GM20000 (cell line): ENCODE measurements around the gene TMPO.
"Not testable (repeated sequence)": the region's sequence is repeated elsewhere in the genome, so short reads cannot be mapped to it uniquely, and the experiment has no call there.

Experiments used
- DNase-seq: peaks from one replicate; pipeline ENCODE4 v3.0.0; 2012; ENCODE audit warnings: low spot score
- CTCF ChIP-seq: IDR thresholded peaks from 2 replicates; pipeline ENCODE4 v1.5.1; 2012; ENCODE audit warnings: mild to moderate bottlenecking, control low read depth; ENCODE audit errors: extremely low read depth, missing control alignments

Gene TMPO

DNA sequence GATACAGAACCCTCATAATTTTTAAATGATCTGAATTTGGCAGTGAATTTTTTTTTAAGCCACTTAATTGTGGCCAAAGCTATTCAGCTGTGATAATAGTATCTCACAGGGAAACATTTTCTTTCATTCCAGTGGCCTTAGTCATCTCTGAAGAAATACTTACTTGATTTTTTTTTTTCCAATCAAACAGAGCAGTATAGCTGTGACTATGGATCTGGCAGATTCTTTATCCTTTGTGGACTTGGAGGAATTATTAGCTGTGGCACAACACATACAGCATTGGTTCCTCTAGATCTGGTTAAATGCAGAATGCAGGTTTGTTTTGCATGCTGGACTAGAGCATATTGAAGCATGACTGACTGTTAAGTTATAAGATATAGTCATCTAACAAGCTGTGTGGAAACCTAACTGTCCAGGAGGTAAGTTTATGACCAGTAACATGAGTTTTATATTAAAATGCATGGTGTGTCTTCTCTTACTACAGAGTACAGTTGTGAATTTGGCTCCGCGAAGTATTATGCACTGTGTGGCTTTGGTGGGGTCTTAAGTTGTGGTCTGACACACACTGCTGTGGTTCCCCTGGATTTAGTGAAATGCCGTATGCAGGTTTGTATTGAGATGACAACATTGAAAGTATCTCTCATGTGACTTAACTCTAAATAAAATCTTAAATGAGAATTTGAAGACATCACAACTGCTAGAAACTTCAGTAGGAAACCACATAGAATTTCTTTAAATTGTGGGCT, 80.0 kb downstream of the TMPO start:
- no peak for DNase-seq
- TF ChIP-seq CTCF = no peak

DNA sequence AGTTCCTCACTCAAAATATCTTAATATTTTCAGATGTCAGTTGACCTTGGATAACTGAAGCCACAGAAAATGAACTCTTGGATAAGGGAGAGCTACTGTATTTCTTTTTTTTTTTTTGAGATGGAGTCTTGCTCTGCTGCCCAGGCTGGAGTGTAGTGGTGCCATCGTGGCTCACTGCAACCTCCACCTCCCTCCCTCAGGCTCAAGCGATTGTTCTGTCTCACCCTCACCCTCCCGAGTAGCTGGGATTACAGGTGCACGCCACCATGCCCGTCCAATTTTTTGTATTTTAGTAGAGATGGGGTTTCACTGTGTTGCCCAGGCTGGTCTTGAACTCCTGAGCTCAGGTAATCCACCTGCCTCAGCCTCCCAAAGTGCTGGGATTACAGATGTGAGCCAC, 81.9 kb downstream of the TMPO start:
- DNase-seq = not testable (repeated sequence)
